LNCaP clone FGC (cell line): Measurements from ENCODE around the gene LRRN3.

Experiments
- DNase-seq: peaks from one replicate; pipeline ENCODE4 v3.0.0-alpha.2; 2011; ENCODE audit warnings: low read depth
- H3K4me3 ChIP-seq: 2 replicates; pipeline ENCODE4 v1.5.1; 2011; ENCODE audit warnings: mild to moderate bottlenecking, low read depth, low read length, control low read depth
- TF ChIP-seq, protein P1 (sequence below): IDR thresholded peaks from 2 replicates; pipeline ENCODE4 v1.5.1; 2012; ENCODE audit warnings: mild to moderate bottlenecking; ENCODE audit not compliant: control insufficient read depth, insufficient read depth; ENCODE audit errors: extremely low read depth

Gene LRRN3

DNA sequence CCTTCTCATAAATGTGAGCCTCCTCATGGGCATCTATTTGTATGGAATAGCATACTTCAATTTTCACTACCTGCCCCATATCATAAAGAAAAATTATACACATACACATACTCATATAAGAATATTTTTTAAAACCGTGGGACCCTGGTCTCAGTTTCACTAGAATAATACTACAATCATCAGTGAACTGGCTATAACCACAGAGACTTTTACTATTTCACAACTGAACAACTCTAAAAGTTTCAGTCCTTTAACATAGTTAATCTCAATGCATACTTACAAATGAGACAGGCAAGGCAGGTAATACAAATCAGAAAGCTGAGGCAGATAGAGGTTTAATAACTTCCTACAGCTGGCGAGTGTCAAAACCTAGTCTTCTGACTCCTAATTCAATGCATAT is 83.1 kb downstream of the LRRN3 start:
- TF ChIP-seq, protein P1, sequence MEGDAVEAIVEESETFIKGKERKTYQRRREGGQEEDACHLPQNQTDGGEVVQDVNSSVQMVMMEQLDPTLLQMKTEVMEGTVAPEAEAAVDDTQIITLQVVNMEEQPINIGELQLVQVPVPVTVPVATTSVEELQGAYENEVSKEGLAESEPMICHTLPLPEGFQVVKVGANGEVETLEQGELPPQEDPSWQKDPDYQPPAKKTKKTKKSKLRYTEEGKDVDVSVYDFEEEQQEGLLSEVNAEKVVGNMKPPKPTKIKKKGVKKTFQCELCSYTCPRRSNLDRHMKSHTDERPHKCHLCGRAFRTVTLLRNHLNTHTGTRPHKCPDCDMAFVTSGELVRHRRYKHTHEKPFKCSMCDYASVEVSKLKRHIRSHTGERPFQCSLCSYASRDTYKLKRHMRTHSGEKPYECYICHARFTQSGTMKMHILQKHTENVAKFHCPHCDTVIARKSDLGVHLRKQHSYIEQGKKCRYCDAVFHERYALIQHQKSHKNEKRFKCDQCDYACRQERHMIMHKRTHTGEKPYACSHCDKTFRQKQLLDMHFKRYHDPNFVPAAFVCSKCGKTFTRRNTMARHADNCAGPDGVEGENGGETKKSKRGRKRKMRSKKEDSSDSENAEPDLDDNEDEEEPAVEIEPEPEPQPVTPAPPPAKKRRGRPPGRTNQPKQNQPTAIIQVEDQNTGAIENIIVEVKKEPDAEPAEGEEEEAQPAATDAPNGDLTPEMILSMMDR = no peak
- no peak for DNase-seq
- H3K4me3 ChIP-seq = peak overlapping the region; percentile 21

DNA sequence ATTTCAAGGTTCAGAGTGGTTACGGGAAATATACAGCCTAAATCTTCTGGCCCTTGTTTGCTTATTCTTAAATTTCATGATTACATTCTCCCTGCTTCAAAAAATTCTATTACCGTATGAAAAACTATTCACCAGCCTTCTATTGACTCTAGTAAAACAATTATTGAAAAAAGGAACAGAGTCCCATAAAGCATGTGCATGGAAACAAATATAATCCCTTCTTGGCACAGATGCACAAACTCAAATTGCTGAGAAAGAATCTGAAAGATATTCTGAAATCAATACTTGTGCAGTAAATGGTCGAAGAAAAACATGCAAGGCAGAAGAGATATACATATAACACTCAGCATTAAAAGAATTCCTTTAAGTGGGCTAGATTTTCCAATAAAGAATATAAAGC is 83.6 kb downstream of the LRRN3 start:
- peak overlapping the region; percentile 21 for H3K4me3 ChIP-seq
- peak; percentile 55 for DNase-seq
- TF ChIP-seq, protein P1 = no peak
